B cell (primary cell): ENCODE results near the gene FMNL1. TPM values are rescaled to one million over a fixed set of nuclear protein-coding genes. Genes with fewer than 3 reads are reported as not detected.
A peak's percentile ranks its signal among the peaks of the same experiment; 100 is the strongest.

Experiments
- ATAC-seq: fragments of 200-7000 bp; cut with Tn5 transposase; one replicate; pipeline ENCODE4 v1.10.0; 2021; ENCODE audit warnings: low read depth, mild to moderate bottlenecking, moderate number of reproducible peaks, moderate library complexity
- CTCF ChIA-PET: fragments of 350-600 bp; sonication (Branson Sonifier 250); formaldehyde crosslinking; loops from one replicate; lab custom pipeline; 2021; ENCODE audit warnings: antibody characterized with exemption, inconsistent platforms; lab: Charles Lee
- POLR2A ChIA-PET: fragments of 350-600 bp; sonication (Branson Sonifier 250); formaldehyde crosslinking; loops from one replicate; lab custom pipeline; 2021; ENCODE audit warnings: antibody characterized with exemption; lab: Charles Lee
- DNase-seq: peaks from one replicate; pipeline ENCODE4 v3.0.0; 2013
- H2AFZ ChIP-seq: 2 replicates; pipeline ENCODE4 v1.6.1; 2012; ENCODE audit warnings: mild to moderate bottlenecking, low read depth, low read length; ENCODE audit not compliant: insufficient read depth, poor library complexity, severe bottlenecking
- H3K27ac ChIP-seq, 2 donors: 1 replicate in 1 of 2; 2 replicates in 1 of 2; pipeline ENCODE4 v1.5.1; 2012 to 2013; ENCODE audit warnings: low read length in 2 of 2, mild to moderate bottlenecking in 2 of 2, moderate library complexity in 1 of 2
- H3K27me3 ChIP-seq, 4 experiments: fragments of 200-600 bp in 1 of 4; sonication (generic) in 1 of 4; replicated peaks in 1 of 4; 1 replicate in 2 of 4; 2 replicates in 2 of 4; pipeline versions ENCODE4 v1.6.1 to v1.7.0; 2013 to 2016; ENCODE audit warnings: low read length in 3 of 4, mild to moderate bottlenecking in 2 of 4, mixed read lengths in 1 of 4, moderate library complexity in 1 of 4; ENCODE audit not compliant: insufficient read depth in 4 of 4, control insufficient read depth in 3 of 4; ENCODE audit errors: control extremely low read depth in 1 of 4
- H3K36me3 ChIP-seq, 2 experiments: replicated peaks in 1 of 2; 1 replicate in 1 of 2; 2 replicates in 1 of 2; pipeline versions ENCODE4 v1.6.1 to v1.7.1; 2013; ENCODE audit warnings: low read length in 1 of 2; ENCODE audit not compliant: insufficient read depth in 2 of 2, control insufficient read depth in 1 of 2; ENCODE audit errors: control extremely low read depth in 1 of 2, extremely low read depth in 1 of 2
- H3K4me1 ChIP-seq, 2 donors: fragments of 200-600 bp in 1 of 2; sonication (generic) in 1 of 2; 1 replicate in 1 of 2; 2 replicates in 1 of 2; pipeline versions ENCODE4 v1.5.1 to v1.6.1; 2013 to 2017; ENCODE audit warnings: low read length in 2 of 2; ENCODE audit not compliant: control insufficient read depth in 2 of 2, insufficient read depth in 2 of 2
- H3K4me2 ChIP-seq: replicated peaks from 2 replicates; pipeline ENCODE3; 2012; ENCODE audit warnings: mild to moderate bottlenecking, low read depth, low read length; ENCODE audit not compliant: poor library complexity, severe bottlenecking
- H3K4me3 ChIP-seq, 5 experiments: fragments of 200-600 bp in 1 of 5; sonication (generic) in 1 of 5; 1 replicate in 3 of 5; 2 replicates in 2 of 5; pipeline versions ENCODE4 v1.5.1 to v1.7.0; 2011 to 2016; ENCODE audit warnings: low read length in 4 of 5, mild to moderate bottlenecking in 4 of 5, low read depth in 2 of 5, control low read depth in 1 of 5, moderate library complexity in 1 of 5; ENCODE audit not compliant: insufficient read depth in 1 of 5; ENCODE audit errors: control extremely low read depth in 1 of 5, extremely low read depth in 1 of 5
- H3K79me2 ChIP-seq: fragments of 200-600 bp; sonication (generic); one replicate; pipeline ENCODE4 v1.6.0; 2016; ENCODE audit warnings: low read length; ENCODE audit not compliant: control insufficient read depth, insufficient read depth
- H3K9ac ChIP-seq: fragments of 200-600 bp; sonication (generic); 2 replicates; pipeline ENCODE4 v1.6.1; 2017; ENCODE audit warnings: mild to moderate bottlenecking, low read length, moderate library complexity
- H3K9me3 ChIP-seq, 3 donors: one replicate each; pipeline versions ENCODE4 v1.6.1 to v1.7.1; 2013; ENCODE audit warnings: low read length in 2 of 3; ENCODE audit not compliant: control insufficient read depth in 2 of 3, insufficient read depth in 1 of 3; ENCODE audit errors: control extremely low read depth in 1 of 3
- H4K20me1 ChIP-seq: 2 replicates; pipeline ENCODE4 v1.6.0; 2012; ENCODE audit warnings: mild to moderate bottlenecking, low read length; ENCODE audit not compliant: insufficient read depth, control insufficient read depth, poor library complexity, severe bottlenecking
- H3K27ac Mint-ChIP-seq: one replicate; pipeline ENCODE4 v1.8.0; 2021; ENCODE audit warnings: mixed read lengths
- H3K27me3 Mint-ChIP-seq: one replicate; pipeline ENCODE4 v1.8.0; 2021; ENCODE audit warnings: mixed read lengths
- H3K4me1 Mint-ChIP-seq: one replicate; pipeline ENCODE4 v1.8.0; 2021; ENCODE audit warnings: mixed read lengths
- H3K4me3 Mint-ChIP-seq: one replicate; pipeline ENCODE4 v1.8.0; 2021; ENCODE audit warnings: mixed read lengths
- H3K9me3 Mint-ChIP-seq: one replicate; pipeline ENCODE4 v1.8.0; 2022; ENCODE audit warnings: mixed read lengths; ENCODE audit not compliant: insufficient read depth
- CTCF ChIP-seq: fragments of 200-600 bp; IDR thresholded peaks from one replicate; pipeline ENCODE4 v1.8.0; 2022; ENCODE audit warnings: antibody characterized with exemption, mild to moderate bottlenecking
- EZH2 ChIP-seq: IDR thresholded peaks from 2 replicates; pipeline ENCODE4 v1.6.1; 2012; ENCODE audit warnings: borderline replicate concordance, low read depth, mild to moderate bottlenecking, moderate library complexity, low read length; ENCODE audit not compliant: insufficient read depth, poor library complexity, severe bottlenecking
- WGBS: methylation state at CpG from one replicate; pipeline ENCODE4 v1.1.5; 2013; ENCODE audit warnings: missing lambda C conversion rate; ENCODE audit not compliant: insufficient coverage; 5-methylcytosine and 5-hydroxymethylcytosine counted together
- intact Hi-C: fragments of 100-400 bp; cut with micrococcal nuclease; formaldehyde crosslinking; loops from one replicate; pipeline ENCODE4 v1.10.0; 2022
- polyA plus RNA-seq: library from polyadenylated mRNA; depleted of rRNA; stranded (reverse); fragments of >200 nt; gene quantifications from 2 replicates; pipeline ENCODE4 v1.2.3, GENCODE V29; 2012
- total RNA-seq, 2 donors: library from RNA; stranded (reverse); fragments of 120-200 nt in 1 of 2; gene quantifications; 1 replicate in 1 of 2; 2 replicates in 1 of 2; pipeline versions ENCODE4 v1.2.3 to v1.2.4, GENCODE V29; 2013 to 2022

FMNL1 gene
- total and polyA plus RNA-seq, 2 donors (not counting 1 experiment from before 2014, with no cell fraction given): 386 to 663 TPM

- H3K9me3 ChIP-seq: no peaks in the 10 kb centered on the region
- CTCF ChIA-PET: interaction anchor here (0.7 to 24.6 kb wide), 8 partner anchors 8 to 101 kb away, joined by 3 to 737 read pairs (median 10); partner anchors contain the start of genes ACBD4 and FMNL1
- intact Hi-C loops: no loop called here
- H3K27ac ChIP-seq: peak overlapping the region in 1 of 2 donors; percentile 35
- peaks cover 3 to 95% of the 10 kb centered on the region in 2 experiments for H3K36me3 ChIP-seq
- H3K4me3 ChIP-seq: no peak overlapping the region
- DNase-seq (no peak), ATAC-seq (no peak)
- no peaks in the 10 kb centered on the region for H3K27me3 Mint-ChIP-seq
- H3K27me3 ChIP-seq: no peaks in the 10 kb centered on the region
- H3K4me1 Mint-ChIP-seq: peaks cover 43% of the 10 kb centered on the region
- no peak for TF ChIP-seq EZH2
- no peak overlapping the region for H3K4me2 ChIP-seq
- no peak overlapping the region for H3K4me3 Mint-ChIP-seq
- no peak overlapping the region for H3K27ac Mint-ChIP-seq
- H3K79me2 ChIP-seq: peaks cover 64% of the 10 kb centered on the region
- H3K4me1 ChIP-seq: peaks cover 12 to 39% of the 10 kb centered on the region in 2 donors
- no peaks in the 10 kb centered on the region for H3K9me3 Mint-ChIP-seq
- H3K9ac ChIP-seq: no peak overlapping the region
- H2AFZ ChIP-seq: no peak overlapping the region
- WGBS: 96% methylated on average over 5 of the region's 5 CpGs
- POLR2A ChIA-PET: interaction anchor here (1.2 to 9.9 kb wide), 2 partner anchors 16 to 87 kb away, joined by 5 to 149 read pairs; partner anchors contain the start of genes FMNL1 and HEXIM1
- peaks cover 88% of the 10 kb centered on the region for H4K20me1 ChIP-seq
Observed at GRCh38 chr17:45236282-45236606, 14.6 kb downstream of the FMNL1 start.

GRCh38 chr17:45237686-45238085 is 16.0 kb downstream of the FMNL1 start:
- peaks cover 30% of the 10 kb centered on the region for H3K4me1 Mint-ChIP-seq
- no peak for TF ChIP-seq CTCF
- no peak for TF ChIP-seq EZH2
- no peak overlapping the region for H2AFZ ChIP-seq
- 100% methylated on average over 2 of the region's 2 CpGs for WGBS
- peaks cover 10 to 27% of the 10 kb centered on the region in 2 donors for H3K4me1 ChIP-seq
- CTCF ChIA-PET: interaction anchor here (24.6 kb wide), 1 partner anchor 17 kb away, joined by 737 read pairs; the partner anchor contains the start of gene FMNL1
- ATAC-seq: no peak
- no peak overlapping the region for H3K4me2 ChIP-seq
- peak overlapping the region in 1 of 2 donors; percentile 31 for H3K27ac ChIP-seq
- no peak overlapping the region for H3K4me3 Mint-ChIP-seq
- no peak for DNase-seq
- peaks cover 0 to 94% of the 10 kb centered on the region in 2 experiments for H3K36me3 ChIP-seq
- H3K9me3 Mint-ChIP-seq: no peaks in the 10 kb centered on the region
- peak overlapping the region; percentile 61 for H3K27ac Mint-ChIP-seq
- H3K9me3 ChIP-seq: no peaks in the 10 kb centered on the region
- H3K9ac ChIP-seq: no peak overlapping the region
- H3K27me3 ChIP-seq: no peaks in the 10 kb centered on the region
- H4K20me1 ChIP-seq: peaks cover 88% of the 10 kb centered on the region
- intact Hi-C loops: no loop called here
- H3K27me3 Mint-ChIP-seq: no peaks in the 10 kb centered on the region
- H3K4me3 ChIP-seq: no peak overlapping the region
- POLR2A ChIA-PET: no interaction called here
- peaks cover 51% of the 10 kb centered on the region for H3K79me2 ChIP-seq
